ENCODE results near the gene TM9SF4.
"Not testable (repeated sequence)": the region's sequence is repeated elsewhere in the genome, so short reads cannot be mapped to it uniquely, and the experiment has no call there.

TM9SF4 gene

DNA sequence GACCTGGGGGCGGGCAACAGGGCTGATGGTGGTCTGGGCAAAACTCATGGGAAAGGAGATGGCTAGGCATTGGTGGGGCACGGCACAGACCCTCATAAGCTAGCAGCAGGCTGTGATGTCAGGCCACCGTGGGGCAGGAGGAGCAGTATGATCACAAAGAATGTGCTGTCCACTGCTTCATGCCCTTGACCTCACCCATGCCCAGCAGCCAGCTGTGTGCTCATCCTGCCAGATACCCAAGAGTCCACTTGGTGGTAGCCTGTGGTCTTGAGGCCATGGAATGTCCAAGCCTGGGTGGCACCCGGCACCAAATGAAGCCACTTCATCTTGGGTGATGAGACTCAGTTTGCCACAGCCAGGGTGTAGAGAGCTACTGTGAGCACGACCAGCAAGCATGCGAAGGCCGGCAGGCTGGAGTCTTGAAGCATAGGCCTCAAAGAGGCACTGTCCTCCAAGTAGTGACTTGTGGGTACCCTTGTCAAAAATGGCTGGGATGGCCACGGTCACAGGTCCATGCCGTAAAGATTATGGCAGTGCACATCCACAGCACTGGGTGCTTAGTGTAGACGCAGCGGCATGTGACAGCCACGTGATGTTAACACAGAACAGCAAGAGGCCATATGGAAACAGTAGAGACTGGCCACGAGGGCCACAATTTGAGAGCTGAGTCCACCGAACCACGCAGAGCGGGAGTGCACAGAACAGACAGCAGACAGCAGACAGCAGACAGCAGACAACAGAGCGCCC lies 79.0 kb downstream of the TM9SF4 start:
- no peak for DNase-seq (ENCODE audit: low read depth in 3 of 3)

GRCh38 chr20:32189123-32189410 lies 79.6 kb downstream of the TM9SF4 start:
- no peak for DNase-seq (ENCODE audit: low read depth in 3 of 3)

DNA sequence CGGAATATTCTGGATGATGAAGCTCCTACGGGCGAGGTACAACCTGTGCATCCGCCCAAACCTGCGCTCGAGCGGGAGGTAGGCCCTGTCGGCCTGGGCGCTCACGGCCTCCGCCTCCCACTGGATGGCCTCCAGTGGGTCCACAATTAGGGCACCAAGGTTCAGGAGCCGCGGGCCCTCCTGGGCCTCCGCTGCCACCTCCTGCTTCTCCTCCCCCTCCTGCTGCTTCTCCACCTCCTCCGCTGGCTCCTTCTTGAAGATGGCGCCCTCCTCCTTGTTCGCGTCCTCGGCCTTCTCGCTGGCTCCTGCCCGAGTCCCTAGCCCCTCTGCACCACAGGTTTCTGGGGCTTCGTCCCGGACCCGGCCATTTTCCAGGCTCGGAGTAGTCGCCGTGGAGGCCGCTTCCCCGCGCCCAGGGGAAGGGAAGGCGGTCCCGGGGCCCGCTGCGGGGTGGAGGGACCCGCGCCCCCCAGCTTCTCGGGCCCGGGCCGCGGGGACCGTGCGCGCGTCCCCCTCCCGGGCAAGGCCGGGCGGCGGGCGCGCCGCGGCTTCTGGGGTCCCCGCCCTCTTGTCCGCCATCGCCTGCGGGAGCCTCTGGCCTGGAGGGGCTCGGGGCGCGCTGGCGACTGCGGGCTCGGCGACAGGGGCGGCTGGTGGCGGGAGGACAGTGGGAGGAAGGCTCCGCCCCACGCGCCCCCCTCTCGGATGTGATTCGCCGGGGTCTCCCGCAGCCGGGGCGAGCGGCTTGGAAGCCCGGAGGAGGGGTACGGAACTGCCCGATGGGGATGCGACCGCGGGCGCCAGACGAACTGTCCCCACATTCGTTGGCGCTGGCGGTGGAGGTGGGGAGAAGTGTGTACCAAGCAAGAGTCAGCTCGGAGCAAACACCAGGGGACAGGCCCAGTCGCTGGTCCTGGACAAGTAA lies 80.4 kb downstream of the TM9SF4 start:
- DNase-seq (ENCODE audit: low read depth in 3 of 3): no peak

DNA sequence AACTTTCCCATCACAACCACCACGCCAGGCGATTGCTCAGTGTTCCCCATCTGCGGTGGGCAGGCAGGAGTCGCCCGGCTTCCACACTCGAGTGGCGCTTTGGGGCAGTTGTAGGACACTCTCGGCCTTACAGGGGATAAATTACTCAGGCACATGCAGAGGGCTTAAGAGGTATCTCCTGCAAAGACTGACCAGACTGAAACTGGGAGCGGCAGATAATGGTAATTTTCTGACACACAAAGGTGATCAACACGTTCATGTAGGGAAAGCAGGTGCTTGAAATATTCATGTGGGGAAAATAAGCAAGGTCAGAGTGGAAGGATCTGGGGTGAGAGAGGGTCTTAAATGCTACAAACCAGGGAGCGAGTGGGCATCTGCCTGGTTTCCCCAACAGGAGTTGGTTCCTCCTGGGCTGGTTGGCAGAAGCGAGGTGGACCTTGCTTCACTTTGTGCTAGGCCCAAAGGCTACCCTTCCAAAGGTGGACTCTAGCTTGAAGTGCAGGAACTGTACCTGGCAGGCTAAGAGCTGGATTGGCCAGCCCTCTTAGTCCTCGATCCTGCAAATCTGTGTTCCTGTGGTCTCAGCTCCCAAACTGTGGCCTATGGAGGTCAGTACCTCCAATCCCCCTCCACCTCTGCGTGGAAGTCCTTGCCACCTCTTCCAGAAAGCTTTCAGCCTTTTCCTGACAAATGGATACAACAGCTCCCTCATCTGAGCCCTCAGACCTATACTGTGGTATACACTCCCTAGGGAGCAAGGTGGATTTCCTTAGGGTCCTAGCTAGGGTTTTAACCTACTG lies 81.3 kb downstream of the TM9SF4 start:
- no peak for DNase-seq (ENCODE audit: low read depth in 3 of 3)

- no peak for DNase-seq (ENCODE audit: low read depth in 3 of 3)
Observed at GRCh38 chr20:32191422-32191821, 81.9 kb downstream of the TM9SF4 start.

DNA sequence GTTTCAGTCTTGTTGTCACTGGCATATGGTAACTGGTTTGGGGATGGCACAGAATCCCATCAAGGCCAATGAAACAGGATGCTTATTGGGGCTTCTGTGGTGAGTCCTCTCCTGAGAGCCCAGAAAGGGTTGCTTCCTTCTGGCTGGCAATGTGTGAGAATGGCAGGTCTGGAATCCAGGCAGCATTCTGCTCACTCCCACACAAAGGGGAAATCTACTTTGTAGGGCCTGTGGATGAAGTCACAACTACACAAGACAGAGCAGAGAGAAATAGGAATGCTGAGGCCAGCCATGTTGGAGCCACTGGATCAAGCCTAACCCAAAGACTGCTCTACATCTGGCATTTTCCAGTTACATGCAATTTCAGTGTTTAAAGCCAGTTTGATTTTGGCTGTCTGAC lies 82.4 kb downstream of the TM9SF4 start:
- DNase-seq (ENCODE audit: low read depth in 3 of 3): no peak

DNA sequence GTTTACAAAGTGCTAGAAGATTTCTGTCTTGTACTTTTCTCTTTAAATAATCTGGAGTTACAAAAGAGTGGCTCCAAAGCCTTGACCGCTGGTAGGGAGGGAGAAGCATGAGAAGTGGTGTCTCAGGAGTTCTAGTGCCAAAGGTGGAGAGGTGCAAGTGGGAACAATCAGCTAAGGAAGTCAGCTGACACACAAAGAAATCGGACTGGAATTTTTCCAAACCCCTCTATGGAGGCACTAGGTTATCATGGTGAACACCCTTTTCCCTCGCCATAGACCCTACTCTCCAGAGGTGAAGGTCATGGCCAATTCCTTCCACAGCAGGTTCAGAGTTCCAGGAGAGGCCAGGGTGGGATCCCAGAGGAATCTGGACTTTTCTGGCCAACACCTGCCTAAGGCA lies 83.2 kb downstream of the TM9SF4 start:
- DNase-seq (ENCODE audit: low read depth in 3 of 3): no peak

- DNase-seq (ENCODE audit: low read depth in 3 of 3): not testable (repeated sequence)
Observed at GRCh38 chr20:32193336-32193735, 83.8 kb downstream of the TM9SF4 start.

- no peak for DNase-seq (ENCODE audit: low read depth in 3 of 3)
Observed at GRCh38 chr20:32193996-32194395, 84.5 kb downstream of the TM9SF4 start.

DNA sequence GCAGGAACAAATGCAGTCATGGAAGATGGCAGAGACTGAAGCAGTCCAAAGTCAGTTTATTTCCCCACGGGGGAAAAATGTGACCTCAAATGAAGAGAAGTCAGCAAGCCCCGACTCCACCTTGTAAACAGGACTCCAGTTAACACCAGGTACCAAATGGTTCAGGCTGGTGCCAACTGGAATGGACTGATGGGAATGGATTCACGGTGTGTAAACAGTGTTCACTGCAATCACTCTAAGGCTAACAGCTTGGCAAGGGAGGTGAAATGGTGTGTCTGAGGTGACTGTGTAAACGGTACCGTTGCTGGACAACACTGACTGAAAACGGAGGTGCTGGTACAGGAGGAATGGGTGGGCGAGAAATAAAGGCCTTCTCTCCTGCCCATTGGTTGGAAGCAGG lies 86.1 kb downstream of the TM9SF4 start:
- no peak for DNase-seq (ENCODE audit: low read depth in 3 of 3)

DNA sequence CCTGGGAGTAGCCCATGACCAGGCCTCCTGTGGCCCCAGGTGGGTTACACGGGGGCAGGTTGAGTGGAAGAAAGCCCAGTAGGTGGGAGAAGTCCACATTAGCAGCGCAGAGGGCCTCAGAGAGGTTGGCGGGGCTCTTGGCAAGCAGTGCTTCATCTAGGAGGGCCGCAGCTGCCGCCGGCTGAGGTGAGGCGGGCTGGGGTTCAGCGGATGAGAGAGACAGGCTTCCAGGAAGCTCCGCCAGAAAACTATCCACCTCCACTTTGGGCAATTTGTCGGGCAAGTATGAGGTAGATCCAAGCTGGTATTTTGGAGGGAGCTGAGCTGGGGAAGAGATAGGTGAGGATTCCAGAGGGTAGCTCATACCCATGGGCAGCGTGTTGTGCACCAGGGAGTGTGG lies 87.1 kb downstream of the TM9SF4 start:
- DNase-seq (ENCODE audit: low read depth in 3 of 3): not testable (repeated sequence)

DNA sequence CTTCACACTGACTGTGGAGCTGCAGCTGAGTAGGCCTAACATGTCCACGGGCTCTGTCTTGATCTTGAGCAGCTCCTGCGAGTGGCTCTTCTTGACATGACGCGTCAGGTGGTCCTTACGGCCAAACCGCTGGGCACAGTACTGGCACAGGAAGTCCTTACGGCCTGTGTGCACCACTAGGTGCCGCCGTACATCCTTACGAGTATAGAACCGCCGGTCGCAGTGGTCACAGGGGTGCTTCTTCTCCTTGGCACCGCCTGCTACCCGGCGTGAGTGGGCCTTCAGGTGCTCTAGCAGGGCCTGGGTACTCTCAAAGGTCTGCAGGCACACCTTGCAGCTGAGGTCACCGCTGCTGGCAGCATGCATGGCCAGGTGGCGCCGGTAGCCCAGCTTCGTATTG lies 87.6 kb downstream of the TM9SF4 start:
- DNase-seq (ENCODE audit: low read depth in 3 of 3): not testable (repeated sequence)

DNA sequence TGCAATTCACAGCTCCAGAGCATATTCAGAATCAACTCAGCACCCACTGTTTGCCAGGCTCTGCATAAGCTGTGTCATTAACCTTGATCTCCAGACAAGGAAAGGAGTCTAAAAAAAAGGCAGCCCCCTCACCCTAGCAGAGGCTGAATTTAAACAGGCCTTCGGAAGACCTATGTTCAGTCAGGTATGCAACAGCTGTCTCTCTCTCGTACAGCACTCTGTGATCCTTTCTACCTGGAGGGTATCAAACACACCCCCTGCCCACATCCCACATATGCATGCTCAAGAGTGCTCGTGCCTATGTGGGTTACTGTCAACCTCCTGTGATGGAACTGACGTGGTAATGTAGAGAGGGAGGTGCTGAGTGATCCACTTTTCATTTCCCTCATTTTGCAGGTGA lies 89.5 kb downstream of the TM9SF4 start:
- DNase-seq (ENCODE audit: low read depth in 3 of 3): no peak

GRCh38 chr20:32201296-32201976 lies 91.9 kb downstream of the TM9SF4 start:
- no peak for DNase-seq (ENCODE audit: low read depth in 3 of 3)

GRCh38 chr20:32201977-32202363 lies 92.5 kb downstream of the TM9SF4 start:
- no peak for DNase-seq (ENCODE audit: low read depth in 3 of 3)

DNA sequence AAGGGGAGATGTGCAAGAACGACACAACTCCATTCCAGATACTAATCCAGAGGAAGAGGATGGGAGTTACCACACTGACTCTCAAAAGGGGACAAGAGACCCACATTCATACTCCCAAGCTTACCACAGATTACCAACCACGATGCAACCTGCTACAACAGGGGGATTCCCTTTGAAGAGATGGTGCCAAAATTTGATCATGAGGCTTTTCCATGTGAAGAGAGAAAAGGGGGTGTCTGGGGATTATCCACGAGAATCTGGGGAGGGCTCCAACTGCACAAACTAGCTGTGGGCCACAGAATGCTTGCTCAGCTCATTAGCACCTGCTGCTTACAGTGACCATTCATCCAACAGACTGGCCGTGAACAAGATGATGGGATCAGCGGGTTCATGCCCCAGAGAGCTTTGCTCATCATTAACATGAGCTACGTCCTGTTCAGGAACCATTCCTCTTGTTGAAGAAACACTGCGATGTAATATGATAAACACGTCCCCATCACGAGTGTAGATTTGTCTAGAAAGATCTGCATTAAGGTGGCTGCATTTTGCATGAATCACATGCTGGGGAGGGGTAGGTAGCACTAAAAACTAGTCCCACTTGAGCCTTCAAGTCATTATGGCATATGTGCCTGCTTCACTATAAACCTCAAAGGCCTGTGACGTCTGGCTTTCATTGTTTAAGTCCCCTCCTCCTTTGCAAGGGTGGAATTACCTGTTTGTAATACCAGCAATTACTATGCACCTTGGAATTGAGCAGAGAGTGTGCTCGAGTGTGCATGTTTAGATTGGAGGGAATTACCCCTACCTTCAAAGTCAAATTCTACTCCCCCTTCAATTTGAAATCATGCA lies 94.1 kb downstream of the TM9SF4 start:
- no peak for DNase-seq (ENCODE audit: low read depth in 3 of 3)

- DNase-seq (ENCODE audit: low read depth in 3 of 3): peak; percentile 60 to 80 (median 75)
Observed at GRCh38 chr20:32204205-32205109, 94.9 kb downstream of the TM9SF4 start.

GRCh38 chr20:32205110-32205842 lies 95.8 kb downstream of the TM9SF4 start:
- no peak for DNase-seq (ENCODE audit: low read depth in 3 of 3)

Measured in stimulated activated CD4-positive, alpha-beta T cell treated with anti-CD3 and anti-CD28 coated beads, TNF-alpha, amount 100 ng/mL, for 48 hours (primary cell).